Stomach (tissue), 9 donors: Measurements from ENCODE around the gene ILDR2. TPM values are rescaled to one million over a fixed set of nuclear protein-coding genes. Genes with fewer than 3 reads are reported as not detected.

Source experiments
- DNase-seq, 2 donors: peaks; one replicate each; pipeline versions ENCODE4 v3.0.0 to v3.0.0-alpha.2; 2013 to 2019
- H3K27ac ChIP-seq, 5 donors: fragments of 200-600 bp in 4 of 5; sonication (generic) in 4 of 5; one replicate each; pipeline ENCODE4 v1.5.1; 2013 to 2019; ENCODE audit warnings: mild to moderate bottlenecking in 1 of 5, moderate library complexity in 1 of 5
- H3K27me3 ChIP-seq, 3 donors: fragments of 200-600 bp; sonication (generic); one replicate each; pipeline ENCODE4 v1.5.1; 2017 to 2019; ENCODE audit warnings: mixed run types in 1 of 3
- H3K36me3 ChIP-seq, 4 donors: fragments of 200-600 bp; sonication (generic); 1 replicate in 3 of 4; 2 replicates in 1 of 4; pipeline ENCODE4 v1.5.1; 2016 to 2019
- H3K4me1 ChIP-seq, 4 donors: fragments of 200-600 bp; sonication (generic); one replicate each; pipeline ENCODE4 v1.5.1; 2016 to 2019
- H3K4me3 ChIP-seq, 4 donors: fragments of 200-600 bp; sonication (generic) in 3 of 4; one replicate each; pipeline ENCODE4 v1.5.1; 2016 to 2019; ENCODE audit warnings: mild to moderate bottlenecking in 1 of 4
- H3K9me3 ChIP-seq, 4 donors: fragments of 200-600 bp; sonication (generic); one replicate each; pipeline ENCODE4 v1.5.1; 2016 to 2019
- CTCF ChIP-seq, 7 experiments: fragments of 450-650 bp in 4 of 7; fragments of 200-600 bp in 3 of 7; sonication (generic) in 3 of 7; IDR thresholded peaks; one replicate each; pipeline ENCODE4 v1.5.1; 2016 to 2019; ENCODE audit warnings: antibody characterized with exemption in 7 of 7, control low read depth in 2 of 7, mild to moderate bottlenecking in 1 of 7
- EP300 ChIP-seq: sonication (generic); formaldehyde crosslinking; IDR thresholded peaks from one replicate; pipeline ENCODE4 v1.6.1; 2017; ENCODE audit warnings: antibody characterized with exemption
- POLR2A ChIP-seq, 4 donors: fragments of 450-650 bp; IDR thresholded peaks; one replicate each; pipeline ENCODE4 v1.6.1; 2016; ENCODE audit warnings: antibody characterized with exemption in 4 of 4, control low read depth in 2 of 4, mild to moderate bottlenecking in 1 of 4, moderate library complexity in 1 of 4
- POLR2AphosphoS5 ChIP-seq, 3 donors: sonication (generic); formaldehyde crosslinking; IDR thresholded peaks; one replicate each; pipeline ENCODE4 v1.6.1; 2016; ENCODE audit warnings: antibody characterized with exemption in 3 of 3
- WGBS, 5 donors: extraction: QIAGEN DNeasy Blood & Tissue Kit in 3 of 5; methylation state at CpG; one replicate each; pipeline versions ENCODE4 v1.1.5 to v1.1.7; 2013 to 2018; 5-methylcytosine and 5-hydroxymethylcytosine counted together
- intact Hi-C: fragments of 100-400 bp; cut with DNase I; formaldehyde crosslinking; loops from one replicate; pipeline ENCODE4 v1.15.1; 2023; ENCODE audit warnings: low total_unique reads
- polyA plus RNA-seq, 3 donors: library from polyadenylated mRNA; stranded (reverse); fragments of 200-250 nt; gene quantifications; one replicate each; pipeline ENCODE4 v1.2.3, GENCODE V29; 2013
- total RNA-seq, 5 donors: library from RNA; depleted of rRNA; stranded (reverse); fragments of >200 nt; gene quantifications; one replicate each; pipeline versions ENCODE4 v1.1.0 to v1.2.3, GENCODE V29; 2014 to 2016
- donor health status: healthy with polysubstance abuse.
- donor health status: Bipolar disorder and iron deficiency.
- donor health status: healthy.

The ILDR2 gene
- total and polyA plus RNA-seq, 8 donors, result under 0.01 to 0.92 (median 0.14) TPM; not detected in 2

GRCh38 chr1:166876540-166876838, 98.9 kb downstream of the ILDR2 start:
- Histone ChIP-seq H3K27me3 (no peaks in the 10 kb centered on the region), H3K36me3 (no peaks in the 10 kb centered on the region), H3K27ac (peak overlapping the region in 4 of 5 donors; percentile 95 to 98 (median 96)), H3K4me1 (peaks cover 26 to 50% (median 42%) of the 10 kb centered on the region in 4 donors), H3K9me3 (no peaks in the 10 kb centered on the region), H3K4me3 (peak overlapping the region; percentile 88 to 97 (median 92))
- intact Hi-C loops, result no loop called here
- DNase-seq, result no peak
- 0 to 2% (median 1%) methylated on average over 7 of the region's 7 CpGs for WGBS, 5 donors
- TF ChIP-seq CTCF (IDR thresholded peaks at IDR 0.05), result peak in 2 of 7 experiments; percentile 21 to 59
- no peak for TF ChIP-seq EP300
- TF ChIP-seq POLR2A (IDR thresholded peaks at IDR 0.05), result no peak

GRCh38 chr1:166875734-166876539, 99.4 kb downstream of the ILDR2 start, which contains the start of gene TADA1:
TADA1 (minus strand) TSS chr1:166876264; CDS start chr1:166876233, 31 bp downstream.
- no peaks in the 10 kb centered on the region for H3K9me3 ChIP-seq
- peak within 1 kb of the TSS; percentile 88 to 97 (median 92) for H3K4me3 ChIP-seq
- peak within 1 kb of the TSS; percentile 94 to 98 (median 96) for H3K27ac ChIP-seq
- H3K36me3 ChIP-seq, result no peaks in the 10 kb centered on the region
- TF ChIP-seq EP300, result no peak
- TF ChIP-seq CTCF (IDR thresholded peaks at IDR 0.05), result no peak
- TF ChIP-seq POLR2AphosphoS5 (IDR thresholded peaks at IDR 0.05), result peak; percentile 79 to 95 (median 85)
- DNase-seq, result peak; percentile 98 to 100
- 0 to 1% (median 0%) methylated on average over 47 to 84 of the region's 84 CpGs for WGBS, 5 donors
- peaks cover 26 to 50% (median 42%) of the 10 kb centered on the region in 4 donors for H3K4me1 ChIP-seq
- intact Hi-C loops, result no loop called here
- H3K27me3 ChIP-seq, result no peaks in the 10 kb centered on the region

DNA sequence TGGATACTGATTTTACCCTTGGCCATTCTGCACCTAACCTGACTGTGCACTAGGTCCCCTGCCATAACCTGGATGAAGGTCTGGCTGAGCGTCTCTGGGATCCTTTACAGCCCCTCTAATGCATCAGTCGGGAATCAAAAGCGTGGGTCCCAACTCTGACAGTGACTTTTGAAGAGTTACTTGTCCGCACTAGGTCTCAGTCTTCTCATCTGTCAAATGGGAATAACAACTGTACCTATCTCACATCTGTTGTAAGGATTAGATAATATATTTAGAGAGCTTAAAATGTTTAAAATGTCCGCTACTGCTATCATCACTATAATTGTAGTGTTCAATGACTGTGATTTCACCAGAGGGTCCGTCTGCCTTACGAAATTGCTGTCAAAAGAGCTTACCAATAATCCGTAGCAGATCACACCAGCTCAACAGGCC, 100.0 kb downstream of the ILDR2 start:
- intact Hi-C loops, result no loop called here
- no peak for DNase-seq
- WGBS, 5 donors, result 33 to 46% (median 34%) methylated on average over 8 of the region's 8 CpGs
- Histone ChIP-seq H3K36me3 (no peaks in the 10 kb centered on the region), H3K27me3 (no peaks in the 10 kb centered on the region), H3K4me1 (peaks cover 26 to 56% (median 45%) of the 10 kb centered on the region in 4 donors), H3K4me3 (peak overlapping the region; percentile 88 to 97 (median 92)), H3K27ac (peak overlapping the region; percentile 94 to 98 (median 96)), H3K9me3 (no peaks in the 10 kb centered on the region)
- no peak for TF ChIP-seq POLR2AphosphoS5 (IDR thresholded peaks at IDR 0.05)
- no peak for TF ChIP-seq CTCF (IDR thresholded peaks at IDR 0.05)
- TF ChIP-seq POLR2A (IDR thresholded peaks at IDR 0.05), result no peak
- no peak for TF ChIP-seq EP300

DNA sequence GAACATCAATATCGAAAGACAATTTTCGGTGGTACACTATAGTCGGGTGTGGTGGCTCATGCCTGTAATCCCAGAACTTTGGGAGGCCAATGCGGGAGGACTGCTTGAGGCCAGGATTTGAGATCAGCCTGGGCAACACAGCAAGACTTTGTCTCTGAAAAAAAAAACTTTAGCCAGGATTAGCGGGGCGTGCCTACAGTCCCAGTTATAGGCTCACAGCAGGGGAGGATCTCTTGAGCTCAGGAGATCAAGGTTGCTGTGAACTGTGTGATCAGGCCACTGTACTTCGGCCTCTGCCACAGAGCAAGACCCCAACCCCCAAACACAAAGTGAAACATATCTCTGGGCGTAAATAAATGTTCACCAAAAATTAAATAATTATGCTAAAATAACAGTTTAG, 100.9 kb downstream of the ILDR2 start:
- H3K4me1 ChIP-seq, result peaks cover 26 to 57% (median 47%) of the 10 kb centered on the region in 4 donors
- H3K9me3 ChIP-seq, result no peaks in the 10 kb centered on the region
- WGBS, 5 donors, result 87 to 96% (median 93%) methylated on average over 8 of the region's 8 CpGs
- DNase-seq, result no peak
- intact Hi-C loops, result no loop called here
- TF ChIP-seq POLR2AphosphoS5 (IDR thresholded peaks at IDR 0.05) (no peak), CTCF (IDR thresholded peaks at IDR 0.05) (no peak), POLR2A (IDR thresholded peaks at IDR 0.05) (no peak), EP300 (no peak)
- H3K36me3 ChIP-seq, result no peaks in the 10 kb centered on the region
- no peak overlapping the region for H3K4me3 ChIP-seq
- H3K27me3 ChIP-seq, result no peaks in the 10 kb centered on the region
- H3K27ac ChIP-seq, result no peak overlapping the region
